Retina (tissue), 1 donor: ENCODE measurements around the gene NMNAT2.

Source experiments
- DNase-seq: peaks from one replicate; pipeline ENCODE4 v3.0.0-alpha.2; 2016

NMNAT2 gene

GRCh38 chr1:183310753-183311479 lies 107.3 kb downstream of the NMNAT2 start:
- DNase-seq = peak; percentile 27

- DNase-seq = no peak
Measured at GRCh38 chr1:183308719-183309118, 109.5 kb downstream of the NMNAT2 start.

- DNase-seq = no peak
Measured at GRCh38 chr1:183306317-183307042, 111.7 kb downstream of the NMNAT2 start.

- peak; percentile 56 for DNase-seq
Measured at GRCh38 chr1:183304440-183305107, 113.6 kb downstream of the NMNAT2 start.

- no peak for DNase-seq
Measured at GRCh38 chr1:183303901-183304300, 114.3 kb downstream of the NMNAT2 start.

- DNase-seq = no peak
Measured at GRCh38 chr1:183303323-183303645, 114.9 kb downstream of the NMNAT2 start.

GRCh38 chr1:183302452-183303322 lies 115.5 kb downstream of the NMNAT2 start:
- no peak for DNase-seq

- DNase-seq = no peak
Measured at GRCh38 chr1:183301239-183301638, 116.9 kb downstream of the NMNAT2 start.

GRCh38 chr1:183300828-183301227 lies 117.4 kb downstream of the NMNAT2 start:
- DNase-seq = no peak

- no peak for DNase-seq
Measured at GRCh38 chr1:183300395-183300794, 117.8 kb downstream of the NMNAT2 start.

GRCh38 chr1:183296782-183297181 lies 121.4 kb downstream of the NMNAT2 start:
- no peak for DNase-seq

- DNase-seq = no peak
Measured at GRCh38 chr1:183295521-183295920, 122.7 kb downstream of the NMNAT2 start.

GRCh38 chr1:183293876-183294275 lies 124.3 kb downstream of the NMNAT2 start:
- no peak for DNase-seq

- DNase-seq = no peak
Measured at GRCh38 chr1:183293241-183293640, 124.9 kb downstream of the NMNAT2 start.

- DNase-seq = no peak
Measured at GRCh38 chr1:183291802-183292514, 126.2 kb downstream of the NMNAT2 start.

- DNase-seq = no peak
Measured at GRCh38 chr1:183291216-183291762, 126.9 kb downstream of the NMNAT2 start.

- DNase-seq = no peak
Measured at GRCh38 chr1:183290628-183291027, 127.6 kb downstream of the NMNAT2 start.

- DNase-seq = no peak
Measured at GRCh38 chr1:183289051-183289496, 129.1 kb downstream of the NMNAT2 start.

- DNase-seq = no peak
Measured at GRCh38 chr1:183288583-183288982, 129.6 kb downstream of the NMNAT2 start.

GRCh38 chr1:183287191-183287675 lies 130.9 kb downstream of the NMNAT2 start:
- no peak for DNase-seq

- no peak for DNase-seq
Measured at GRCh38 chr1:183285746-183286145, 132.4 kb downstream of the NMNAT2 start.

- no peak for DNase-seq
Measured at GRCh38 chr1:183285256-183285655, 132.9 kb downstream of the NMNAT2 start.
